ENCODE data around the gene TMEM54. TPM values are rescaled to one million over a fixed set of nuclear protein-coding genes. Genes with fewer than 3 reads are reported as not detected.

Gene TMEM54
- total and polyA plus RNA-seq, 11 donors: 5.6 to 15.9 (median 9.3) TPM

- H3K9me3 ChIP-seq: no peaks in the 10 kb centered on the region
- H3K36me3 ChIP-seq: peaks cover 0 to 74% (median 50%) of the 10 kb centered on the region in 9 donors
- ATAC-seq (no peak), DNase-seq (no peak)
- H3K4me3 ChIP-seq: no peak overlapping the region
- H3K27ac ChIP-seq: peak overlapping the region in 1 of 12 donors; percentile 39
- no peaks in the 10 kb centered on the region for H3K27me3 ChIP-seq
- 83 to 98% (median 91%) methylated on average over 1 of the region's 1 CpG for WGBS, 4 donors
- peaks cover 0 to 37% (median 7%) of the 10 kb centered on the region in 12 donors for H3K4me1 ChIP-seq
- intact Hi-C loops (cut with DNase I): loop anchor here in 1 of 10 donors (10.0 kb wide), 1 partner anchor 46 kb away; no protein-coding TSS in a partner anchor
- TF ChIP-seq CTCF (IDR thresholded peaks at IDR 0.05): no peak
- TF ChIP-seq POLR2A (IDR thresholded peaks at IDR 0.05): no peak
These were observed 47.2 kb upstream of the TMEM54 start for GRCh38 chr1:32948390-32948722.

- no peak overlapping the region for H3K27ac ChIP-seq
- ATAC-seq (no peak), DNase-seq (no peak)
- intact Hi-C loops (cut with DNase I): loop anchor here in 1 of 10 donors (10.0 kb wide), 1 partner anchor 47 kb away; no protein-coding TSS in a partner anchor
- H3K36me3 ChIP-seq: peaks cover 0 to 79% (median 55%) of the 10 kb centered on the region in 9 donors
- H3K27me3 ChIP-seq: no peaks in the 10 kb centered on the region
- H3K9me3 ChIP-seq: no peaks in the 10 kb centered on the region
- peaks cover 0 to 37% (median 7%) of the 10 kb centered on the region in 12 donors for H3K4me1 ChIP-seq
- no peak for TF ChIP-seq POLR2A (IDR thresholded peaks at IDR 0.05)
- no peak for TF ChIP-seq CTCF (IDR thresholded peaks at IDR 0.05)
- WGBS, 4 donors: 73 to 81% (median 78%) methylated on average over 6 of the region's 6 CpGs
- H3K4me3 ChIP-seq: no peak overlapping the region
These were observed 46.6 kb upstream of the TMEM54 start for GRCh38 chr1:32947669-32948389.

- Histone ChIP-seq H3K4me1 (peaks cover 0 to 38% (median 7%) of the 10 kb centered on the region in 12 donors), H3K27me3 (no peaks in the 10 kb centered on the region), H3K27ac (no peak overlapping the region), H3K9me3 (no peaks in the 10 kb centered on the region), H3K36me3 (peaks cover 0 to 92% (median 69%) of the 10 kb centered on the region in 9 donors), H3K4me3 (no peak overlapping the region)
- intact Hi-C loops (cut with DNase I): loop anchor here in 1 of 10 donors (10.0 kb wide), 1 partner anchor 48 kb away; no protein-coding TSS in a partner anchor
- DNase-seq (no peak), ATAC-seq (no peak)
- 30 to 58% (median 54%) methylated on average over 2 of the region's 2 CpGs for WGBS, 4 donors
- no peak for TF ChIP-seq POLR2A (IDR thresholded peaks at IDR 0.05)
- no peak for TF ChIP-seq CTCF (IDR thresholded peaks at IDR 0.05)
These were observed 45.2 kb upstream of the TMEM54 start for GRCh38 chr1:32946413-32946812.

- Histone ChIP-seq H3K27ac (no peak overlapping the region), H3K36me3 (peaks cover 0 to 96% (median 83%) of the 10 kb centered on the region in 9 donors), H3K4me3 (no peak overlapping the region), H3K4me1 (peaks cover 0 to 46% (median 15%) of the 10 kb centered on the region in 12 donors), H3K27me3 (no peaks in the 10 kb centered on the region), H3K9me3 (no peaks in the 10 kb centered on the region)
- no peak for ATAC-seq
- intact Hi-C loops (cut with DNase I): loop anchor here in 1 of 10 donors (10.0 kb wide), 1 partner anchor 51 kb away; no protein-coding TSS in a partner anchor
- no peak for DNase-seq
- TF ChIP-seq CTCF (IDR thresholded peaks at IDR 0.05) (no peak), POLR2A (IDR thresholded peaks at IDR 0.05) (no peak)
These were observed 43.0 kb upstream of the TMEM54 start for GRCh38 chr1:32944180-32944579.
